WI38 (cell line): ENCODE results near the gene IL17B.
"Not testable (repeated sequence)": the region's sequence is repeated elsewhere in the genome, so short reads cannot be mapped to it uniquely, and the experiment has no call there.

Experiments
- H3K4me3 ChIP-seq: 2 replicates; pipeline ENCODE4 v1.5.1; 2011; ENCODE audit warnings: low read depth, mild to moderate bottlenecking, control low read depth, low read length
- TF ChIP-seq, protein P1 (sequence below): IDR thresholded peaks from 2 replicates; pipeline ENCODE4 v1.5.1; 2012; ENCODE audit warnings: low read depth, mild to moderate bottlenecking, control low read depth, low read length

The IL17B gene

GRCh38 chr5:149397530-149397929 is 18.4 kb upstream of the IL17B start:
- no peak overlapping the region for H3K4me3 ChIP-seq
- TF ChIP-seq, protein P1, sequence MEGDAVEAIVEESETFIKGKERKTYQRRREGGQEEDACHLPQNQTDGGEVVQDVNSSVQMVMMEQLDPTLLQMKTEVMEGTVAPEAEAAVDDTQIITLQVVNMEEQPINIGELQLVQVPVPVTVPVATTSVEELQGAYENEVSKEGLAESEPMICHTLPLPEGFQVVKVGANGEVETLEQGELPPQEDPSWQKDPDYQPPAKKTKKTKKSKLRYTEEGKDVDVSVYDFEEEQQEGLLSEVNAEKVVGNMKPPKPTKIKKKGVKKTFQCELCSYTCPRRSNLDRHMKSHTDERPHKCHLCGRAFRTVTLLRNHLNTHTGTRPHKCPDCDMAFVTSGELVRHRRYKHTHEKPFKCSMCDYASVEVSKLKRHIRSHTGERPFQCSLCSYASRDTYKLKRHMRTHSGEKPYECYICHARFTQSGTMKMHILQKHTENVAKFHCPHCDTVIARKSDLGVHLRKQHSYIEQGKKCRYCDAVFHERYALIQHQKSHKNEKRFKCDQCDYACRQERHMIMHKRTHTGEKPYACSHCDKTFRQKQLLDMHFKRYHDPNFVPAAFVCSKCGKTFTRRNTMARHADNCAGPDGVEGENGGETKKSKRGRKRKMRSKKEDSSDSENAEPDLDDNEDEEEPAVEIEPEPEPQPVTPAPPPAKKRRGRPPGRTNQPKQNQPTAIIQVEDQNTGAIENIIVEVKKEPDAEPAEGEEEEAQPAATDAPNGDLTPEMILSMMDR: no peak

- H3K4me3 ChIP-seq: not testable (repeated sequence)
Measured at GRCh38 chr5:149394996-149395395, 15.9 kb upstream of the IL17B start.

GRCh38 chr5:149392718-149393117 is 13.6 kb upstream of the IL17B start:
- TF ChIP-seq, protein P1: no peak
- H3K4me3 ChIP-seq: no peak overlapping the region

GRCh38 chr5:149391524-149391923 is 12.4 kb upstream of the IL17B start:
- no peak overlapping the region for H3K4me3 ChIP-seq
- TF ChIP-seq, protein P1: no peak

DNA sequence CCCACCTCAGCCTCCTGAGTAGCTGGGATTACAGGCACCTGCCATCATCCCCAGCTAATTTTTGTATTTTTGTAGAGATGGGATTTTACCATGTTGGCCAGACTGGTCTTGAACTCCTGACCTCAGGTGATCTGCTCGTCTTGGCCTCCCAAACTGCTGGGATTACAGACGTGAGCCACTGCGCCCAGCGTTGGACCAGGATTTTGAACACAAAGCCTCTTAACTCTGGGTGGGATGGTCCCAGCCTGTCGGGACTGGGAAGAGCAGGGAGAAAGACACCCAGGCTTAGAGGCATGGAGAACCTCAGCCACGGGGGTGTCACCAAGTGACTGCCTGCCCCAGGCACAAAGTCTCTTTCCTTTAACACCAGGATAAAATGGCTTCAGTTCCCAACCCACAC is 12.0 kb upstream of the IL17B start:
- not testable (repeated sequence) for H3K4me3 ChIP-seq

DNA sequence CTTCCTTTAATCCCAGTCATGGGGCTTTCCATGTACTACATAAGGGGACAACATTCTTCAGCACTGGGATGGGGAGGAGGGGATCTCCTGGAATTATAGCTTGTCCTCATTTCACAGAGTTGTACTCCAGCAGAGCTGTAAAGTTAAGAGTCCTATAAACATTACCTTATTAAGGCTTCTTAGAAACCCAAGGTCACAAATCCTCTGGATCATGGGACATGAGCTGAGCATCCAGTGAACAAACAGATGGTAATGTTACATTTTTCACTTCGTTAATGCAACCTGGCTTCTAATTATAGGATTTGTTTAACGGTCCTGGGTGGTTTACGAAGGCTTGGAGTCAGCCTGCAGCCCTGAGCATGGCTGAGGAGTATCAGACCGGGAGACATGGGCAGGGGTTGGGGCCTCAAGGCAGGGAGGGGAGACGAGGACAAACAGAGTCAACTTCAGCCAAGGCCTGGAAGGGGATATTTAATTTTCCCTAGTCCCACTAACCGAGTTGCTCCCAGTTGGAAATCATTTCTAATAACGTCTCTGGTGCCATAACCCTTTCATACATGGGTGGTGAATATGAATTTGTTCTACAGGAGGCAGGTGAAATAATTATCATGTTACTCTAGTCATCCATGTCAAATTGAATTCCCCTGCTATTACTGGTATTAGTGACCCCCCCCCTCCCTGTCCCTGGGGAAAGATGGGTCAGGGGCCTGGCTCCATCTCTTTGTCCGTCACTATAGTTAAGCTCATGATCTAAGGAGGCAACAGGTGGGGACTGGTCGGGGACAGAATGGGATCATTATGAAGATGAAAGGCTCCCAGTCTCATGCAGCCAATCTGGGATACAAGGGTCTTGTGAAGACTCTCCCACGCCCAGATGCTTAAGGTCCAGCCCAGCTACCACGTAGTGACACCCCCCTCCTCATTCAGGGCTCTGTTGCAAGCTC is 10.7 kb upstream of the IL17B start:
- TF ChIP-seq, protein P1: no peak
- no peak overlapping the region for H3K4me3 ChIP-seq

GRCh38 chr5:149388498-149389190 is 9.6 kb upstream of the IL17B start:
- TF ChIP-seq, protein P1: no peak
- H3K4me3 ChIP-seq: no peak overlapping the region

DNA sequence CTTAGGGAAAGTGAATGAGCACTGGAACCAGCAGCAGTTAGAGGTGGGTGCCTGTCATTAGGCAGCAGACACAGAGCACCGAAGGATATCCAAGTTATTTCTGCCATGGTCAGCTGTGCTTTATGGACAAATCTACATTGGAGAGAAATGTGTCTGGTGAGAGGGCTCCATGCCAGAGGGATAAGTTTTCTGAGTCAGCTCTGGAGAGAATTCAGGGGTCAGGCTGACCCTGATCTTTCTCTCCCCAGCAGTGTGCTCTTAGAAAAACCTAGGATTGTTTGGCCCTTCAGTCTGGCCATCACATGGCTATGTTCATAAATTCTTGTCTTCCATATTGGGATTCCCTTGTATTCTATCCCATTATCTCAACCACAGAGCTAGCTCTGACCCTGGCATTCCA is 8.9 kb upstream of the IL17B start:
- no peak overlapping the region for H3K4me3 ChIP-seq
- TF ChIP-seq, protein P1: no peak
